BJ (cell line): ENCODE results near the gene TMF1. TPM values are rescaled to one million over a fixed set of nuclear protein-coding genes. Genes with fewer than 3 reads are reported as not detected.

Source experiments
- CTCF ChIA-PET: fragments of 350-600 bp; formaldehyde crosslinking; extraction: SDS; loops from one replicate; lab custom pipeline; 2021; ENCODE audit warnings: antibody characterized with exemption, inconsistent platforms; lab: Yijun Ruan, JAX
- POLR2A ChIA-PET: fragments of 300-600 bp; sonication (Branson Sonifier 250); formaldehyde crosslinking; extraction: SDS; loops from one replicate; lab custom pipeline; 2021; ENCODE audit warnings: antibody characterized with exemption; lab: Charles Lee
- DNase-seq: peaks from one replicate; pipeline ENCODE4 v3.0.0-alpha.2; 2011; ENCODE audit warnings: low read depth
- H3K27me3 ChIP-seq: 2 replicates; pipeline ENCODE4 v1.6.0; 2011; ENCODE audit warnings: low read length; ENCODE audit not compliant: control insufficient read depth, insufficient read depth
- H3K36me3 ChIP-seq: 2 replicates; pipeline ENCODE4 v1.5.1; 2011; ENCODE audit warnings: low read length; ENCODE audit not compliant: control insufficient read depth, insufficient read depth
- H3K4me3 ChIP-seq: 2 replicates; pipeline ENCODE4 v1.5.1; 2011; ENCODE audit warnings: low read depth, mild to moderate bottlenecking, control low read depth, low read length
- CTCF ChIP-seq: IDR thresholded peaks from 2 replicates; pipeline ENCODE4 v1.5.1; 2011; ENCODE audit warnings: low read depth, mild to moderate bottlenecking, control low read depth, inconsistent platforms, low read length, moderate library complexity; ENCODE audit not compliant: insufficient read depth
- polyA plus RNA-seq: library from polyadenylated mRNA; depleted of rRNA; stranded (reverse); fragments of >200 nt; gene quantifications from 2 replicates; pipeline ENCODE4 v1.2.3, GENCODE V29; 2011

The TMF1 gene
- polyA plus RNA-seq, 1 experiment: 7.7 TPM

GRCh38 chr3:69044608-69045007, 7.5 kb downstream of the TMF1 start:
- DNase-seq: no peak
- Histone ChIP-seq H3K27me3 (no peaks in the 10 kb centered on the region), H3K4me3 (no peak overlapping the region), H3K36me3 (peaks cover 12% of the 10 kb centered on the region)
- CTCF ChIA-PET: interaction anchor here (0.6 kb wide), 2 partner anchors 45 to 67 kb away, joined by 3 read pairs; no protein-coding TSS in a partner anchor
- TF ChIP-seq CTCF: no peak
- POLR2A ChIA-PET: no interaction called here

GRCh38 chr3:69033470-69033869, 18.7 kb downstream of the TMF1 start:
- H3K4me3 ChIP-seq: no peak overlapping the region
- CTCF ChIA-PET: interaction anchor here (2.3 kb wide), 1 partner anchor 20 kb away, joined by 7 read pairs; the partner anchor contains the start of gene EOGT
- TF ChIP-seq CTCF: no peak

GRCh38 chr3:69032737-69033136, 19.4 kb downstream of the TMF1 start:
- Histone ChIP-seq H3K36me3 (peaks cover 10% of the 10 kb centered on the region), H3K27me3 (no peaks in the 10 kb centered on the region), H3K4me3 (no peak overlapping the region)
- POLR2A ChIA-PET: interaction anchor here (0.6 to 0.7 kb wide), 2 partner anchors 18 to 22 kb away, joined by 3 to 11 read pairs; no protein-coding TSS in a partner anchor
- CTCF ChIA-PET: interaction anchor here (1.0 to 2.3 kb wide), 3 partner anchors 10 to 19 kb away, joined by 3 to 7 read pairs (median 3); partner anchors contain the start of gene EOGT
- no peak for DNase-seq
- no peak for TF ChIP-seq CTCF

More at GRCh38 chr3:69033470-69033869, 18.7 kb downstream of the TMF1 start:
- no peak for DNase-seq
- Histone ChIP-seq H3K36me3 (peaks cover 10% of the 10 kb centered on the region), H3K27me3 (no peaks in the 10 kb centered on the region)
- POLR2A ChIA-PET: no interaction called here

GRCh38 chr3:69032142-69032541, 20.0 kb downstream of the TMF1 start:
- POLR2A ChIA-PET: no interaction called here
- Histone ChIP-seq H3K27me3 (no peaks in the 10 kb centered on the region), H3K4me3 (no peak overlapping the region), H3K36me3 (peaks cover 10% of the 10 kb centered on the region)
- no peak for TF ChIP-seq CTCF
- CTCF ChIA-PET: interaction anchor here (1.0 to 2.3 kb wide), 3 partner anchors 11 to 18 kb away, joined by 3 to 7 read pairs (median 3); partner anchors contain the start of gene EOGT
- no peak for DNase-seq

- POLR2A ChIA-PET: interaction anchor here (0.6 kb wide), 1 partner anchor 22 kb away, joined by 10 read pairs; no protein-coding TSS in a partner anchor
- CTCF ChIA-PET: interaction anchor here (1.0 to 2.3 kb wide), 3 partner anchors 10 to 18 kb away, joined by 3 to 7 read pairs (median 3); partner anchors contain the start of gene EOGT
- no peaks in the 10 kb centered on the region for H3K27me3 ChIP-seq
- no peak for DNase-seq
- H3K36me3 ChIP-seq: peaks cover 12% of the 10 kb centered on the region
- TF ChIP-seq CTCF: no peak
- no peak overlapping the region for H3K4me3 ChIP-seq
Measured at GRCh38 chr3:69031635-69032034, 20.5 kb downstream of the TMF1 start.
